HL-60 (cell line): Measurements from ENCODE around the gene UBE4B.

Experiments
- DNase-seq, 2 experiments: peaks; one replicate each; pipeline ENCODE4 v3.0.0-alpha.2; 2010 to 2020; ENCODE audit warnings: low read depth in 1 of 2, low spot score in 1 of 2
- H3K27ac ChIP-seq: fragments of 250-450 bp; sonication (Bioruptor Pico); replicated peaks from 2 replicates; pipeline ENCODE4 v1.5.1; 2020; ENCODE audit warnings: mild to moderate bottlenecking, moderate library complexity
- H3K27me3 ChIP-seq: fragments of 250-450 bp; sonication (Bioruptor Pico); 2 replicates; pipeline ENCODE4 v1.5.1; 2021; ENCODE audit warnings: mild to moderate bottlenecking, moderate library complexity; ENCODE audit not compliant: insufficient read depth, poor library complexity, severe bottlenecking
- H3K4me3 ChIP-seq: replicated peaks from 2 replicates; pipeline ENCODE4 v1.5.1; 2011; ENCODE audit warnings: mild to moderate bottlenecking, control low read depth, low read length; ENCODE audit not compliant: insufficient read depth
- GABPA ChIP-seq: IDR thresholded peaks from 2 replicates; pipeline ENCODE4 v1.6.1; 2012; ENCODE audit warnings: low read depth
- POLR2AphosphoS5 ChIP-seq: IDR thresholded peaks from 2 replicates; pipeline ENCODE4 v1.6.1; 2012; ENCODE audit warnings: low read depth
- SPI1 ChIP-seq: IDR thresholded peaks from 2 replicates; pipeline ENCODE4 v1.6.1; 2012; ENCODE audit warnings: low read depth, mild to moderate bottlenecking, borderline replicate concordance
- TF ChIP-seq, protein P1 (sequence below): IDR thresholded peaks from one replicate; pipeline ENCODE4 v1.5.1; 2011; ENCODE audit warnings: low read length, control low read depth, inconsistent platforms; ENCODE audit not compliant: insufficient read depth
- TF ChIP-seq, protein P2 (sequence below): IDR thresholded peaks from 2 replicates; pipeline ENCODE4 v1.6.1; 2012; ENCODE audit warnings: low read depth; ENCODE audit not compliant: insufficient replicate concordance

Gene UBE4B

DNA sequence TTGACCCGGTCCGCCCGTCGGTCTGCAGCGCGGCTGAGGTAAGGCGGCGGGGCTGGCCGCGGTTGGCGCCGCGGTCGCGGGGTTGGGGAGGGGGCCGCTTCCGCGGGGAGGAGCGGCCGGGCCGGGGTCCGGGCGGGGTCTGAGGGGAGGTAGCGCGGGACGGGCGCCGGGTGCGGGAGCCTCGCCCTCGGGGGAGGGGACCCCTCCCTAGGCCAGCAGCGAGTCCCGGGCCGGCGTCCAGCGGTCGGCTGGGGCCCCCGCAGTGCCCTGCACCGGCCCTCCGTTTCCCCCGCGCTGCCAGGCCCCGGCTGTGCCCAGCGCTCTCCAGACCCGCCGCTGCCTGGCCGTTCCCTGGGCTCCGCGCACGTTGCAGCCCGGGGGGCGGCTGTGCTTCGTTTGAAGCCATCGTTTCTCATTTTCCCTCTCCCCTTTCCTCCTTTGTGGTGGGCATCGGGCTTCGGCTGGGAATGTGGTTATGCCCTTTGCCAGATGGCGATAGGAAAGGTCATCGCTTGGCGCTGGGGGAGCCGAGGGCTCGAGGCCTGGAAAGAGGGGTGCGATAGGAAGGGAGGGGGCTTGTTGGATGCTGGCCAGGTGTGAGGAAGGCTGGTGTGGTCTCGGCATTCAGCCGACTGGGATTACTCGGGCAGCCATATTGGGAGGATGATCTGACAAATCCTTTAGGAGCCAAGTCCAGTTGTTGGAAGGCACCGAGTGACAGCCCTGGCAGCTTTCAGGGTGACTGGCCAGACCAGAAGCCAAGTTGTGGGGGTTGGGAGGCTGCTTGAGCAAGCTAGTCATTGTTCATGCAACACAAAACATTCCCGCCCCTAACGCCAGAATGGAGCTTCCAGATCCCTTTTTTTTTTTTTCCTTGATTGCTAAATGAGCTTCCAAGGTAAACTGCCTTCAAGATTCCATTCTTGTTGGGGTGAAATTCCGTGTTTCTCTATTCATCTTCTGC lies 178.4 kb downstream of the UBE4B start:
- TF ChIP-seq, protein P1, sequence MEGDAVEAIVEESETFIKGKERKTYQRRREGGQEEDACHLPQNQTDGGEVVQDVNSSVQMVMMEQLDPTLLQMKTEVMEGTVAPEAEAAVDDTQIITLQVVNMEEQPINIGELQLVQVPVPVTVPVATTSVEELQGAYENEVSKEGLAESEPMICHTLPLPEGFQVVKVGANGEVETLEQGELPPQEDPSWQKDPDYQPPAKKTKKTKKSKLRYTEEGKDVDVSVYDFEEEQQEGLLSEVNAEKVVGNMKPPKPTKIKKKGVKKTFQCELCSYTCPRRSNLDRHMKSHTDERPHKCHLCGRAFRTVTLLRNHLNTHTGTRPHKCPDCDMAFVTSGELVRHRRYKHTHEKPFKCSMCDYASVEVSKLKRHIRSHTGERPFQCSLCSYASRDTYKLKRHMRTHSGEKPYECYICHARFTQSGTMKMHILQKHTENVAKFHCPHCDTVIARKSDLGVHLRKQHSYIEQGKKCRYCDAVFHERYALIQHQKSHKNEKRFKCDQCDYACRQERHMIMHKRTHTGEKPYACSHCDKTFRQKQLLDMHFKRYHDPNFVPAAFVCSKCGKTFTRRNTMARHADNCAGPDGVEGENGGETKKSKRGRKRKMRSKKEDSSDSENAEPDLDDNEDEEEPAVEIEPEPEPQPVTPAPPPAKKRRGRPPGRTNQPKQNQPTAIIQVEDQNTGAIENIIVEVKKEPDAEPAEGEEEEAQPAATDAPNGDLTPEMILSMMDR: no peak
- TF ChIP-seq GABPA: no peak
- TF ChIP-seq POLR2AphosphoS5: no peak
- TF ChIP-seq SPI1: no peak
- TF ChIP-seq, protein P2, sequence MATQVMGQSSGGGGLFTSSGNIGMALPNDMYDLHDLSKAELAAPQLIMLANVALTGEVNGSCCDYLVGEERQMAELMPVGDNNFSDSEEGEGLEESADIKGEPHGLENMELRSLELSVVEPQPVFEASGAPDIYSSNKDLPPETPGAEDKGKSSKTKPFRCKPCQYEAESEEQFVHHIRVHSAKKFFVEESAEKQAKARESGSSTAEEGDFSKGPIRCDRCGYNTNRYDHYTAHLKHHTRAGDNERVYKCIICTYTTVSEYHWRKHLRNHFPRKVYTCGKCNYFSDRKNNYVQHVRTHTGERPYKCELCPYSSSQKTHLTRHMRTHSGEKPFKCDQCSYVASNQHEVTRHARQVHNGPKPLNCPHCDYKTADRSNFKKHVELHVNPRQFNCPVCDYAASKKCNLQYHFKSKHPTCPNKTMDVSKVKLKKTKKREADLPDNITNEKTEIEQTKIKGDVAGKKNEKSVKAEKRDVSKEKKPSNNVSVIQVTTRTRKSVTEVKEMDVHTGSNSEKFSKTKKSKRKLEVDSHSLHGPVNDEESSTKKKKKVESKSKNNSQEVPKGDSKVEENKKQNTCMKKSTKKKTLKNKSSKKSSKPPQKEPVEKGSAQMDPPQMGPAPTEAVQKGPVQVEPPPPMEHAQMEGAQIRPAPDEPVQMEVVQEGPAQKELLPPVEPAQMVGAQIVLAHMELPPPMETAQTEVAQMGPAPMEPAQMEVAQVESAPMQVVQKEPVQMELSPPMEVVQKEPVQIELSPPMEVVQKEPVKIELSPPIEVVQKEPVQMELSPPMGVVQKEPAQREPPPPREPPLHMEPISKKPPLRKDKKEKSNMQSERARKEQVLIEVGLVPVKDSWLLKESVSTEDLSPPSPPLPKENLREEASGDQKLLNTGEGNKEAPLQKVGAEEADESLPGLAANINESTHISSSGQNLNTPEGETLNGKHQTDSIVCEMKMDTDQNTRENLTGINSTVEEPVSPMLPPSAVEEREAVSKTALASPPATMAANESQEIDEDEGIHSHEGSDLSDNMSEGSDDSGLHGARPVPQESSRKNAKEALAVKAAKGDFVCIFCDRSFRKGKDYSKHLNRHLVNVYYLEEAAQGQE: no peak
- Histone ChIP-seq H3K4me3 (peak overlapping the region; percentile 66), H3K27me3 (no peaks in the 10 kb centered on the region), H3K27ac (no peak overlapping the region)
- DNase-seq: peak in 1 of 2 experiments; percentile 9

DNA sequence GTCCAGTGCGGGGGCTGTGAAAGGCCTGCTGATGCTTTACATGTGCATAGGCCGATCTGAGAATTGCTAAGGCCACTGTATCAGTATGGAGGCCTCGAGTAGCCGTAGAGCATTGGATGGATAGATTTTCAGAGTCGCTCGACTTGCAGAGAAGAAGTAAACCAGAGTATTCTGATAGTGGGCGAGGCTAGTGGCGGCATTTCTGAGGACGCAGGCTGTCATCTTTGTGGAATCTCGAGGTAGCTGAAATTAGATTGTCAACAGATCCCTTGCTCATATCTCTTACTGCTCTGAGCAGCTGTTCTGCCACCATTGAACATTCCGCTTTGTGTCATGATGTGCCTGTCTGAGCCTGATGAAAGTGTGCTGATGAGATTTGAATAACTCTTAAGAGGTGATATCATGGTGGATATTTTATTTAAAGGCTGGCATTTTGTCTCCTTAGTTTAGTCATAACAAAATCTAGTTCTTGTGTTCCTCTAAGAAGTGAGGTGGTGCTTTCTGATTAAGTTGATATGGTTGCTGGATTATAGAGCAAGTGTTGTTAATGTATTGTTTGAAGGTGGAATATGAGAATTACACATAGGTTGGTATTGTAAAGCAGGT lies 179.2 kb downstream of the UBE4B start:
- TF ChIP-seq SPI1 (no peak), POLR2AphosphoS5 (no peak), GABPA (no peak)
- TF ChIP-seq, protein P1: no peak
- TF ChIP-seq, protein P2: no peak
- DNase-seq: no peak
- Histone ChIP-seq H3K4me3 (no peak overlapping the region), H3K27me3 (no peaks in the 10 kb centered on the region), H3K27ac (no peak overlapping the region)

DNA sequence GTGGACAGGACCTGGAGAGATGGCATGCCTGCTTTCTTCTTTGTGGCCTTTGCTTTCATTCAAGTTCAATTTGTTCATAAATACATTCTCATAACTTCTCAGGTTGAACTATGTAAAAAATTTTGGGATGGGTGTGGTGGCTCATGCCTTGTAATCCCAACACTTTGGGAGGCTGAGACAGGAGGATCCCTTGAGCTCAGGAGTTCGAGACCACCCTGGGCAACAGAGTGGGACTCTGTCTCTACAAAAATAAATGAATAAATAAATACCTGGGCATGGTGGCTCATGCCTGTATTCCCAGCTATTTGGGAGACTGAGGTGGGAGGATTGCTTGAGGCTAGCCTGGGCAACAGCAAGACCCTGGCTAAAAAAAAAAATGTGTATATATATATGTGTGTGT lies 179.7 kb downstream of the UBE4B start:
- DNase-seq: no peak
- Histone ChIP-seq H3K27me3 (no peaks in the 10 kb centered on the region), H3K4me3 (no peak overlapping the region), H3K27ac (no peak overlapping the region)
- TF ChIP-seq SPI1 (no peak), POLR2AphosphoS5 (no peak), GABPA (no peak)
- TF ChIP-seq, protein P2: no peak
- TF ChIP-seq, protein P1: no peak
